Epithelial cell of esophagus (primary cell): ENCODE data around the gene TRIM61.
"Not testable (repeated sequence)": the region's sequence is repeated elsewhere in the genome, so short reads cannot be mapped to it uniquely, and the experiment has no call there.

Source experiments
- DNase-seq: peaks from one replicate; pipeline ENCODE4 v3.0.0; 2010; ENCODE audit warnings: low read depth
- H3K4me3 ChIP-seq: 2 replicates; pipeline ENCODE4 v1.5.1; 2011; ENCODE audit warnings: mild to moderate bottlenecking, low read length, control low read depth
- TF ChIP-seq, protein P1 (sequence below): IDR thresholded peaks from 2 replicates; pipeline ENCODE4 v1.5.1; 2011; ENCODE audit warnings: low read depth, mild to moderate bottlenecking, low read length, control low read depth, inconsistent platforms; ENCODE audit not compliant: insufficient read depth; ENCODE audit errors: missing control alignments

Gene TRIM61

DNA sequence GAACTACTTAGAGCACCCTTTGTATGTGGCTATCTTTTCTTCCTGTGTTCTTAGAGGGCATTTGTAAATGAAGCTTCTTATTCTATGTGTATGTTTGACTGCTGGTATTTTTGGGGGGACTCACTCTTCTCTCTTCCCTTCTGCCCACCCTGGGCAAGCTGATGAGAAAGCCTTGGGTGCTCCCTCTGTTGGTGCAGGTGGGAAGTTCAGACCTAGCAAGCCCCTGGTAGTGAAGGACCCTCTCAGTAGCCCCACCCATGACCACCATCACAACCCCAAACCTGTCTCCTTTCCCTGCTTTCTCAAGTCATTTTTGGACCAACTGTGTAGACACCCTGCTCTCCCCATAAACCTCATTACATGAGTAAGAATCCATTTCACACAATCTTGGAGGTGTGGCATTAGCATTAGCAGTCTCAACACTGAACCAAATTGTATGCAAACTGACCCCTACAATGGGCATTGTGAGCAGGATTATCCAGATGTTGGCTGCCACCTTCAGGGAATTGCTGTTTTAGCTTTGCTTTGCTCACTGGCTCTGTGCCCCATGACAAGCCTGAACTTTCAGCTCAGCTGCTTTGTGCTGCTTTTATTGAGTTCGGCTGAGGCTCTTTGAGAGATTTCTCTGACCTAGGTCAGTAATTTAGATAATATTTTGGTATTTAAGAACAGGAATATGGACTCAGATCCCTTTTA, 27.9 kb downstream of the TRIM61 start:
- TF ChIP-seq, protein P1, sequence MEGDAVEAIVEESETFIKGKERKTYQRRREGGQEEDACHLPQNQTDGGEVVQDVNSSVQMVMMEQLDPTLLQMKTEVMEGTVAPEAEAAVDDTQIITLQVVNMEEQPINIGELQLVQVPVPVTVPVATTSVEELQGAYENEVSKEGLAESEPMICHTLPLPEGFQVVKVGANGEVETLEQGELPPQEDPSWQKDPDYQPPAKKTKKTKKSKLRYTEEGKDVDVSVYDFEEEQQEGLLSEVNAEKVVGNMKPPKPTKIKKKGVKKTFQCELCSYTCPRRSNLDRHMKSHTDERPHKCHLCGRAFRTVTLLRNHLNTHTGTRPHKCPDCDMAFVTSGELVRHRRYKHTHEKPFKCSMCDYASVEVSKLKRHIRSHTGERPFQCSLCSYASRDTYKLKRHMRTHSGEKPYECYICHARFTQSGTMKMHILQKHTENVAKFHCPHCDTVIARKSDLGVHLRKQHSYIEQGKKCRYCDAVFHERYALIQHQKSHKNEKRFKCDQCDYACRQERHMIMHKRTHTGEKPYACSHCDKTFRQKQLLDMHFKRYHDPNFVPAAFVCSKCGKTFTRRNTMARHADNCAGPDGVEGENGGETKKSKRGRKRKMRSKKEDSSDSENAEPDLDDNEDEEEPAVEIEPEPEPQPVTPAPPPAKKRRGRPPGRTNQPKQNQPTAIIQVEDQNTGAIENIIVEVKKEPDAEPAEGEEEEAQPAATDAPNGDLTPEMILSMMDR, result peak; percentile 8
- DNase-seq, result no peak
- H3K4me3 ChIP-seq, result no peak overlapping the region

DNA sequence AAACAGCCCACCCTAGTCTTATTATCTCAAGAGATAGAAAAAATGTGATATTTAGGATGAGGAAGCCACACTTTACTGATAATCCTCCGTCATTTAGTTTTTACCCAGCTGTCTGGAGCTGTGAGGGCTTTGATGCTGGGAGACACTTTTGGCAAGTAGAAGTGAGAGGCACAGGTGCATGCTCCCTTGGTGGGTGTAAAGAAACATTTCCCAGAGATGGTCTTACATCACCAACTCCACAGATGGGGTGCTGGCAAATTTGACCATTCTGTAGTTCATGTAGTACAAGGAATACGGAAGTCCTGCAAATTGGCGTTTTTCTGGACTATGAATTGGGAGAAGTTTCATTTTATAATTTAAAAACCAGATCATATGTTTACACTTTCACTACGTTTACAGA, 28.5 kb downstream of the TRIM61 start:
- no peak overlapping the region for H3K4me3 ChIP-seq
- no peak for DNase-seq
- TF ChIP-seq, protein P1, result no peak

GRCh38 chr4:164948006-164948405, 29.5 kb downstream of the TRIM61 start:
- H3K4me3 ChIP-seq, DNase-seq: not testable (repeated sequence)

DNA sequence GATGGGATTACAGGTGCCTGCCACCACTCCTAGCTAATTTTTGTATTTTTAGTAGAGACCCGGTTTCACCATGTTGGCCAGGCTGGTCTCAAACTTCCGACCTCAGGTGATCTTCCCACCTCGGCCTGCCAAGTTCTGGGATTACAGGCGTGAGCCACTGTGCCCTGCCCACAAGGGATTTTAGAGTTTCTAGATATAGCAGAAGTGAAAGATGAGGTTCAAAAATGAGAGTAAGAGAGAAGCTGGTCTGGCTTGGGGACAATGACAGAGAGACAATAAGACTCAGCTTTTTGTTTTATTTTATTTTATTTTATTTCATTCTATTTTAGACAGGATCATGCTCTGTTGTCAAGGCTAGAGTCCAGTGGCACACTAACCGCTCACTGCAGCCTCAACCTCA, 30.6 kb downstream of the TRIM61 start:
- no peak overlapping the region for H3K4me3 ChIP-seq
- TF ChIP-seq, protein P1, result no peak
- DNase-seq, result no peak

GRCh38 chr4:164945146-164945545, 32.3 kb downstream of the TRIM61 start:
- TF ChIP-seq, protein P1, result no peak
- H3K4me3 ChIP-seq, result no peak overlapping the region
- no peak for DNase-seq

DNA sequence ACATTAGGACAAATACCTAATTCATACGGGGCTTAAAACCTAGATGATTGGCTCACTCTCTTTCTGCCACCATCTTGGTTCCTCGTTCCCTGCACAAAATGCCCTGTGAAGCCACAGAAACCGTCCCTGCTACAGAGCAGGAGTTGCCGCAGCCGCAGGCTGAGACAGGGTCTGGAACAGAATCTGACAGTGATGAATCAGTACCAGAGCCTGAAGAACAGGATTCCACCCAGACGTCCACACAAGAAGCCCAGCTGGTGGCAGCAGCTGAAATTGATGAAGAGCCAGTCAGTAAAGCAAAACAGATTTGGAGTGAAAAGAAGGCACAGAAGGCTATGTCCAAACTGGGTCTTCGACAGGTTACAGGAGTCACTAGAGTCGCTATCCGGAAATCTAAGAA, 34.3 kb downstream of the TRIM61 start:
- DNase-seq, result peak; percentile 70
- TF ChIP-seq, protein P1, result no peak
- no peak overlapping the region for H3K4me3 ChIP-seq

DNA sequence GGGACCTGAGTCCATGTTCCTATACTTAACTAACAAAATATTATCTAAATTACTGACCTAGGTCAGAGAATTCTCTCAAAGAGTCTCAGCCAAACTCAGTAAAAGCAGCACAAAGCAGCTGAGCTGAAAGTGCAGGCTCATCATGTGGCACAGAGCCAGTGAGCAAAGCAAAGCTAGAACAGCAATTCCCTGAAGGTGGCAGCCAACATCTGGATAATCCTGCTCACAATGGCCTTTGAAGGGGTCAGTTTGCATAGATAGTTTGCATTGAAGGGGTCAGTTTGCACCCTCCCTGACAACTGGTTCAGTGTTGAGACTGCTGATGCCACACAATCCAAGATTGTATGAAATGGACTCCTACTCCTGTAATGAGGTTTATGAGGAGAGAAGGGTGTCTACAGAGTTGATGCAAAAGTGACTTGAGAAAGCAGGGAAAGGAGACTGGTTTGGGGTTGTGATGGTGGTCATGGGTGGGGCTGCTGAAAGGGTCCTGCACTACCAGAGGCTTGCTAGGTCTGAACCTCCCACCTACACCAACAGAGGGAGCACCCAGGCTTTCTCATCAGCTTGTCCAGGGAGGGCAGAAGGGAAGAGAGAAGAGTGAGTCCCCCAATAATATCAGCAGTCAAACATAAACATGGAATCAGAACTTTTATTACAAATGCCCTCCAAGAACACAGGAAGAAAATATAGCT, 39.7 kb downstream of the TRIM61 start:
- peak; percentile 34 for DNase-seq
- TF ChIP-seq, protein P1, result peak; percentile 14
- H3K4me3 ChIP-seq, result no peak overlapping the region

DNA sequence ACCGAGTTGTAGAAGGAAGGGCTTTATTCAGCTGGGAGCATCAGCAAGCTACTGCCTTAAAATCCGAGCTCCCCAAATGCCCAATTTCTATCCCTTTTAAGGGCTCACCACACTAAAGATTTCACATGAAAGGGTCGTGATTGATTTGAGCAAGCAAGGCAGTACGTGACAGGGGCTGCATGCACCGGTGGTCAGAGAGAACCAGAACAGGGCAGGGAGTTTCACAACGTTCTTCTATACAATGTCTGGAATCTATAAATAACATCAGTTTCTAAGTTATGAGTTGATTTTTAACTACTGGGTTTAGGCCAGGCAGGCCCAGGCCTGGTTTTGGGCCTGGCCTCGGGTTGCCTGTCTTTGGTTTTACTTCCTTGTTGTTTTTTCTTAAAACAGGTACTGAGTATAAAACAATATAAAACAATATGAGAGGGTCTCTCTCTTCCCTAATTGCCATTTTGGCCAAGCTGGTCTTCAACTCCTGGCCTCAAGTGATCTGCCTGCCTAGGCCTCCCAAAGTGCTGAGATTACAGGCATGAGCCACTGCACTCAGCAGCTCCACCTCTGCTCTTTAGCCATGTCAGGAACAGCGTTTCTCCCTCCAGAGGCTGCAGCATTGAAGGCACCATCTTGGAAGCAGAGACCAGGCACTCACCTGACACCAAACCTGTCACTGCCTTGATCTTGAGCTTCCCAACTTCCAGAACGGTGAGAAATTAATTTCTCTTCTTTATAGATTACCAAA, 41.4 kb downstream of the TRIM61 start:
- not testable (repeated sequence) for DNase-seq, H3K4me3 ChIP-seq
